BLaER1 treated with 17β-estradiol and CSF1 and Interleukin-3, amounts not matched to agents 10 nM and 100 nM (cell line): Measurements from ENCODE around the gene EIF5A2.
"Not testable (repeated sequence)": the region's sequence is repeated elsewhere in the genome, so short reads cannot be mapped to it uniquely, and the experiment has no call there.

Experiments used
- H3K27ac ChIP-seq, 11 experiments: shearing (Covaris generic); formaldehyde crosslinking; 2 replicates each; pipeline ENCODE4 v1.8.1; 2022
- H3K27me3 ChIP-seq, 11 experiments: shearing (Covaris generic); formaldehyde crosslinking; 2 replicates each; pipeline ENCODE4 v1.8.1; 2022
- H3K36me3 ChIP-seq, 11 experiments: shearing (Covaris generic); formaldehyde crosslinking; 2 replicates each; pipeline ENCODE4 v1.8.1; 2022
- H3K4me1 ChIP-seq, 10 experiments: shearing (Covaris generic); formaldehyde crosslinking; 2 replicates each; pipeline ENCODE4 v1.8.1; 2022
- H3K4me2 ChIP-seq, 11 experiments: shearing (Covaris generic); formaldehyde crosslinking; 2 replicates each; pipeline ENCODE4 v1.8.1; 2022
- H3K4me3 ChIP-seq, 10 experiments: shearing (Covaris generic); formaldehyde crosslinking; 2 replicates each; pipeline ENCODE4 v1.8.1; 2022
- H3K9ac ChIP-seq, 11 experiments: shearing (Covaris generic); formaldehyde crosslinking; 2 replicates each; pipeline ENCODE4 v1.8.1; 2022
- H3K9me3 ChIP-seq, 11 experiments: shearing (Covaris generic); formaldehyde crosslinking; replicated peaks in 1 of 11; 2 replicates each; pipeline ENCODE4 v1.8.1; 2022
- H4K20me1 ChIP-seq, 11 experiments: shearing (Covaris generic); formaldehyde crosslinking; 2 replicates each; pipeline ENCODE4 v1.8.1; 2022
- Cebpa-rat ChIP-seq, 11 experiments: shearing (Covaris generic); IDR thresholded peaks; 2 replicates each; pipeline ENCODE4 v1.8.1; 2022

The EIF5A2 gene

DNA sequence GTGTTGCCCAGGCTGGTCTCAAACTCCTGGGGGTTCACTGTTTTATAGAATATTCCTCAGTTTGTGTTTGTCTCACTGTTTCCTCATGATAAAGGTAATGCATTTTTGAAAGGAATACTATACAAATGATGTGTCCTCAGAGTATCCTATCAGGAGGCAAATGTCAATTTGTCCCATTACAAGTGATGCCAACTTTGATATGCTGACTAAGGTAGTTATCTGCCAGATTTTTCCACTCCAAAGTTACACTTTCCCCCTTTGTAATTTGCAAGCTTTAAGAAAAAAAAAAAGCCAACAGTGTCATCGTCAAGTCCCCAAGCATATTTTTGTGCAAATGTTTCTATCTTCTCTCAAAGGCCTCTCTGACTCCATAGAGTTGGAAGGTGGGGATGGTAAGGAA, 9.0 kb downstream of the EIF5A2 start:
- Histone ChIP-seq H3K4me1 (no peaks in the 10 kb centered on the region), H3K4me3 (no peak overlapping the region), H4K20me1 (no peaks in the 10 kb centered on the region), H3K9me3 (peaks cover 16 to 29% (median 20%) of the 10 kb centered on the region in 11 experiments; a peak in 21 of 22 replicates), H3K27me3 (no peaks in the 10 kb centered on the region), H3K9ac (no peak overlapping the region), H3K27ac (no peak overlapping the region), H3K36me3 (peaks cover 0 to 3% (median 0%) of the 10 kb centered on the region in 11 experiments; a peak in 1 of 22 replicates), H3K4me2 (no peak overlapping the region)
- no peak for TF ChIP-seq Cebpa-rat (IDR thresholded peaks at IDR 0.05)

DNA sequence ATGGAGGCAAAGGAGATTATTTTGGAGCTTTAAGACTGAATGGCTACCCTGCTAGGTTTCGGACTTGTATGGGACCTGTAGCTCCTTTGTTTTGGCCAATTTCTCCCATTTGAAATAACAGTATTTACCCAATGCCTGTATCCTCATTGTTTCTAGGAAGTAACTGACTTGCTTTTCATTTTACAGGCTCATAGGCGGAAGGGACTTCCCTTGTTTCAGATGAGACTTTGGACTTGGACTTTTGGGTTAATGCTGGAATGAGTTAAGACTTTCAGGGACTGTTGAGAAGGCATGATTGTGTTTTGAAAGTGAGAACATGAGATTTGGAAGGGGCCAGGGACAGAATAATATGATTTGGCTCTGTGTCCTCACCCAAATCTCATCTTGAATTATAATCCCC, 10.5 kb downstream of the EIF5A2 start:
- no peaks in the 10 kb centered on the region for H3K4me1 ChIP-seq
- H3K4me3 ChIP-seq: no peak overlapping the region
- H4K20me1 ChIP-seq: no peaks in the 10 kb centered on the region
- peaks cover 16 to 29% (median 20%) of the 10 kb centered on the region in 11 experiments; a peak in 21 of 22 replicates for H3K9me3 ChIP-seq
- H3K36me3 ChIP-seq: peaks cover 0 to 3% (median 0%) of the 10 kb centered on the region in 11 experiments; a peak in 1 of 22 replicates
- no peaks in the 10 kb centered on the region for H3K27me3 ChIP-seq
- H3K4me2 ChIP-seq: no peak overlapping the region
- no peak for TF ChIP-seq Cebpa-rat (IDR thresholded peaks at IDR 0.05)
- no peak overlapping the region for H3K27ac ChIP-seq
- no peak overlapping the region for H3K9ac ChIP-seq

DNA sequence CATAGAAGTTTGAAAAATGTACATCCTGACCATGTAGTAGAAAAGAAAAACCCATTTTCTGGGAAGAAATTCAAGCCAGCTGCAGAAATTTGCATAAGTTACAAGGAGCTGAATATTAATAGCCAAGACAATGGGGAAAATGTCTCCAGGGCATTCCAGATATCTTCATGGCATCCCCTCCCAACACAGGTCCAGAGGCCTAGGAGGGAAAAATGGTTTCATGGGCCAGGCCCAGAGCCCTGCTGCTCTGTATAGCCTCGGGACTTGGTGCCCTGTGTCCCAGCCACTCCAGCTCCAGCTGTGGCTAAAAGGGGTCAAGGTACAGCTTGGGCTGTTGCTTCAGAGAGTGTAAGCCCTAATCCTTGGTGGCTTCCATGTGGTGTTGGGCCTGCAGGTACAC, 11.2 kb downstream of the EIF5A2 start:
- not testable (repeated sequence) for H3K27ac ChIP-seq, H3K4me2 ChIP-seq, H3K27me3 ChIP-seq, H4K20me1 ChIP-seq, H3K9ac ChIP-seq, H3K4me3 ChIP-seq, H3K4me1 ChIP-seq, H3K36me3 ChIP-seq
- H3K9me3 ChIP-seq: peaks cover 16 to 29% (median 20%) of the 10 kb centered on the region in 11 experiments; a peak in 21 of 22 replicates

DNA sequence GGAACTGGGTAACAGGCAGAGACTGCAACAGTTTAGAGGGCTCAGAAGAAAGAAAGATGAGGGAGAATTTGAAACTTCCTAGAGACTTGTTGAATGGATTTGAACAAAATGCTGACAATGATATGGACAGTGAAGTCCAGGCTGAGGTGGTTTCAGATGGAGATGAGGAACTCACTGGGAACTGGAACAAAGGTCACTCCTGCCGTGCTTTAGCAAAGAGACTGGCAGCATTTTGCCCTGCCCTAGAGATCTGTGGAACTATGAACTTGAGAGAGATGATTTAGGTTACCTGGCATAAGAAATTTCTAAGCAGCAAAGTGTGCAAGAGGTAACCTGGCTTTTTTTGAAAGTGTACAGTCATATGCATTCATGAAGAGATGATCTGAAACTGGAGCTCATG, 11.7 kb downstream of the EIF5A2 start:
- Histone ChIP-seq H3K27ac (no peak overlapping the region), H3K4me1 (no peaks in the 10 kb centered on the region), H3K4me2 (no peak overlapping the region), H4K20me1 (no peaks in the 10 kb centered on the region), H3K9ac (no peak overlapping the region), H3K9me3 (peaks cover 16 to 29% (median 20%) of the 10 kb centered on the region in 11 experiments; a peak in 21 of 22 replicates), H3K36me3 (peaks cover 0 to 3% (median 0%) of the 10 kb centered on the region in 11 experiments; a peak in 1 of 22 replicates), H3K4me3 (no peak overlapping the region), H3K27me3 (no peaks in the 10 kb centered on the region)
- TF ChIP-seq Cebpa-rat (IDR thresholded peaks at IDR 0.05): no peak

DNA sequence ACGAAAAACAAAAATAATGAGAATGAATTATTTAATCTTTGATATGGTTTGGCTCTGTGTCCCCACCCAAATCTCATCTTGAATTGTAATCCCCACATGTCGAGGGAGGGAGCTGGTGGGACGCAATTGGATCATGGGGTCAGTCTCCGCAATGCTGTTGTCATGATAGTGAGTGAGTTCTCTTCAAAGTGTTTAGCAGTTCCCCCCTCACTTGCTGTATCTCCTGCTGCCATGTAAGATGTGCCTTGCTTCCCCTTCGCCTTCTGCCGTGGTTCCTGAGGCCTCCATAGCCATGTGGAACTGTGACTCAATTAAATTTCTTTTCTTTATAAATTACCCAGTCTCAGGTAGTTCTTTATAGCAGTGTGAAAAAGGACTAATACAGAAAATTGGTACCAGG, 12.1 kb downstream of the EIF5A2 start:
- H4K20me1 ChIP-seq, H3K36me3 ChIP-seq, H3K4me3 ChIP-seq, H3K27ac ChIP-seq, H3K27me3 ChIP-seq, H3K9ac ChIP-seq, H3K4me1 ChIP-seq, H3K4me2 ChIP-seq: not testable (repeated sequence)
- H3K9me3 ChIP-seq: peaks cover 16 to 29% (median 20%) of the 10 kb centered on the region in 11 experiments; a peak in 21 of 22 replicates

DNA sequence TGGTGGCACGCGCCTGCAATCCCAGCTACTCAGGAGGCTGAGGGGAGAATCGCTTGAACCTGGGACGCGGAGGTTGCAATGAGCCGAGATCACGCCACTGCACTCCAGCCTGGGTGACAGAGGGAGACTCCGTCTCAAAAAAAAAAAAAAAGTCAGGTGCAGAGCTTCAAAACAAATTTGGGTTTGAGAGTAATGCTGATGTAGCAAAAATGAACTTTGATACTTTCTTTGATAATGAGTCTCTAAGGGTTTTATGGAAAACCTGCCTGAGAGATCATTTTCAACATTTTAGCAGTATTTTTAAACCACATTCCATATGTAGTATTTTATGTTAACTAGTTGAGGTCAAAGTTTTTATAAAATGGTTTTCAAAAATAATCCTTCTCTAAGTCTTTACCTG, 14.5 kb downstream of the EIF5A2 start:
- no peaks in the 10 kb centered on the region for H3K4me1 ChIP-seq
- peaks cover 0 to 3% (median 0%) of the 10 kb centered on the region in 11 experiments; a peak in 1 of 22 replicates for H3K36me3 ChIP-seq
- peaks cover 16 to 29% (median 20%) of the 10 kb centered on the region in 11 experiments; a peak in 21 of 22 replicates for H3K9me3 ChIP-seq
- H3K4me2 ChIP-seq: no peak overlapping the region
- no peak overlapping the region for H3K4me3 ChIP-seq
- H3K27ac ChIP-seq: no peak overlapping the region
- no peak for TF ChIP-seq Cebpa-rat (IDR thresholded peaks at IDR 0.05)
- H4K20me1 ChIP-seq: no peaks in the 10 kb centered on the region
- H3K9ac ChIP-seq: no peak overlapping the region
- no peaks in the 10 kb centered on the region for H3K27me3 ChIP-seq

DNA sequence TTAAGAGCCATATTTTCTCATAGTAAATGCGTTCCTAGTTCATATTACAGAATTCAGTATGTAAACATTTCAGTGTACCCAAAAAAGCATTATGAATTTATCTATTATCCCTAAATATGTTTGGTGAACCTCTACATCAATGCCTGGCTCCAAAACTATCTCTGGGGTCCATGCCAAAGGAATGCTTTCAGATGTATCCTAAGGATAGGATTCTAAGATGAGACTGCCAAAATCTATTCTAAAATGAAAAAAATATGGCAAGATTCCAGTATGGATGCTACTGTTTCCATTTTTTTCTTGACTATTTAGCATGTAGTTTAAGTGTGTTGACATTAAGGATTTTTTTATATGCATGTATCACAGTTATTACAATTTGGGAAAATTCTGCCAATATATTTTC, 18.8 kb downstream of the EIF5A2 start:
- Histone ChIP-seq H3K4me2 (no peak overlapping the region), H3K4me3 (no peak overlapping the region), H3K4me1 (no peaks in the 10 kb centered on the region), H3K9me3 (no peaks in the 10 kb centered on the region), H3K9ac (no peak overlapping the region), H3K27me3 (no peaks in the 10 kb centered on the region), H3K36me3 (no peaks in the 10 kb centered on the region), H4K20me1 (no peaks in the 10 kb centered on the region), H3K27ac (no peak overlapping the region)
- TF ChIP-seq Cebpa-rat (IDR thresholded peaks at IDR 0.05): no peak

DNA sequence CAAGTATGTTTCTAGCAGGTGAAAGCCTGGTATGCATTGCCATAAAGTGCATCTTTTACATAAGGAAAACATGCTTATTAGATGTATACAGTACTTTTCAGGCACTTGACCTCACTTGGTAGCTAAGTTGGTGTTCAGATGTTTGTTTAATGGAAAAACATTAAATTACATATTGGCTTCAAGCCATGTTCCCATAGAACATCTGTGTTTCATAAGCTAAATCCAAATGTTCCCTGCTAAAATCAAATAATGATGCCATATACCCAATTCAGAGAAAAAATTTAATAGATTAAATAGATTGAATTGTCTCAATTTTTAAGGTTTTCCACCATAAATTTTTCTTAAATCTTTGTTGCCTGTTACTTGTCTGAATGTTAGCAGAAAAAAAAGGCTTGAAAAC, 19.3 kb downstream of the EIF5A2 start:
- no peak for TF ChIP-seq Cebpa-rat (IDR thresholded peaks at IDR 0.05)
- H3K27ac ChIP-seq: no peak overlapping the region
- H3K27me3 ChIP-seq: no peaks in the 10 kb centered on the region
- H4K20me1 ChIP-seq: no peaks in the 10 kb centered on the region
- no peak overlapping the region for H3K4me3 ChIP-seq
- no peak overlapping the region for H3K9ac ChIP-seq
- no peaks in the 10 kb centered on the region for H3K36me3 ChIP-seq
- no peaks in the 10 kb centered on the region for H3K4me1 ChIP-seq
- H3K9me3 ChIP-seq: no peaks in the 10 kb centered on the region
- H3K4me2 ChIP-seq: no peak overlapping the region

DNA sequence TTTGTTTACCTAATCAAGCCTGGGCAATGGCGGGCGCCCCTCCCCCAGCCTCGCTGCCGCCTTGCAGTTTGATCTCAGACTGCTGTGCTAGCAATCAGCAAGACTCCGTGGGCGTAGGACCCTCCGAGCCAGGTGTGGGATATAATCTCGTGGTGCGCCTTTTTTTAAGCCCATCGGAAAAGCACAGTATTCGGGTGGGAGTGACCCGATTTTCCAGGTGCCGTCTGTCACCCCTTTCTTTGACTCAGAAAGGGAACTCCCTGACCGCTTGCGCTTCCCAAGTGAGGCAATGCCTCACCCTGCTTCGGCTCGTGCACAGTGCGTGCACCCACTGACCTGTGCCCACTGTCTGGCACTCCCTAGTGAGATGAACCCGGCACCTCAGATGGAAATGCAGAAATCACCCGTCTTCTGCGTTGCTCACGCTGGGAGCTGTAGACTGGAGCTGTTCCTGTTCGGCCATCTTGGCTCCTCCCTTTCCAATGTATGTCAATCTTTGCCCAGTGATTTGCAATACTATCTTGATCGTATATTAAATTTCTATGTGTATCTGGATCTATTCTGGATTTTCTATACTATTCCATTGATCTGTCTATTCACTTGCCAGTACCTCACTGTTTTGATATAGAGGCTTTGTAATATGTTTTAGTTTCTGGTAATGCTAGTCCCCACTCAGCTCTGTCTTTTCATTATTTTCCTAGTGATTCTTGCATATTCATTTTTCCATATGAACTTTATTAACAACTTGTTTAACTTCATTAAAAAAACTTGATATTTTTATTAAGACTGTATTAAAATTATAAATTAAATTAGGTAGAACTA, 24.1 kb downstream of the EIF5A2 start:
- not testable (repeated sequence) for H3K4me3 ChIP-seq, H3K9me3 ChIP-seq, H3K4me1 ChIP-seq, H4K20me1 ChIP-seq, H3K4me2 ChIP-seq, H3K27ac ChIP-seq, H3K9ac ChIP-seq, H3K36me3 ChIP-seq, H3K27me3 ChIP-seq

DNA sequence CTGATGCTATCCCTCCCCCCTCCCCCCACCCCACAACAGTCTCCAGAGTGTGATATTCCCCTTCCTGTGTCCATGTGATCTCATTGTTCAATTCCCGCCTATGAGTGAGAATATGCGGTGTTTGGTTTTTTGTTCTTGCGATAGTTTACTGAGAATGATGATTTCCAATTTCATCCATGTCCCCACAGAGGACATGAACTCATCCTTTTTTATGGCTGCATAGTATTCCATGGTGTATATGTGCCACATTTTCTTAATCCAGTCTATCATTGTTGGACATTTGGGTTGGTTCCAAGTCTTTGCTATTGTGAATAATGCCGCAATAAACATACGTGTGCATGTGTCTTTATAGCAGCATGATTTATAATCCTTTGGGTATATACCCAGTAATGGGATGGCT, 29.7 kb downstream of the EIF5A2 start:
- not testable (repeated sequence) for H3K9ac ChIP-seq, H4K20me1 ChIP-seq, H3K36me3 ChIP-seq, H3K4me1 ChIP-seq, H3K4me3 ChIP-seq, H3K27ac ChIP-seq, H3K9me3 ChIP-seq, H3K4me2 ChIP-seq, H3K27me3 ChIP-seq

DNA sequence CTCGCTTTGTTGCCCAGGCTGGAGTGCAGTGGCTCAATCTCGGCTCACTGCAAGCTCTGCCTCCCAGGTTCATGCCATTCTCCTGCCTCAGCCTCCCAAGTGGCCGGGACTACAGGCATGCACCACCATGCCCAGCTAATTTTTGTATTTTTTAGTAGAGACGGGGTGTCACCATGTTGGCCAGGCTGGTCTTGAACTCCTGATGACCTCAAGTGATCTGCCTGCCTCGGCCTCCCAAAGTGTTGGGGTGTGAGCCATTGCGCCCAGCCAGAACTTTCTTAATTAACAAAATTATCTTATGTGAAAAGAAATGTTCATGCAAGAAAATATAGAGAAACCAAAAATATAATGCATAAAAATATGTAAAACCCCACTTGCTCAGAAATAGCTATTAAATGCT, 31.1 kb downstream of the EIF5A2 start:
- not testable (repeated sequence) for H4K20me1 ChIP-seq, H3K36me3 ChIP-seq, H3K4me1 ChIP-seq, H3K9ac ChIP-seq, H3K4me3 ChIP-seq, H3K27ac ChIP-seq, H3K9me3 ChIP-seq, H3K4me2 ChIP-seq, H3K27me3 ChIP-seq
